ENCODE measurements around the gene DSC3.
A peak's percentile ranks its signal among the peaks of the same experiment; 100 is the strongest.

DSC3 gene

DNA sequence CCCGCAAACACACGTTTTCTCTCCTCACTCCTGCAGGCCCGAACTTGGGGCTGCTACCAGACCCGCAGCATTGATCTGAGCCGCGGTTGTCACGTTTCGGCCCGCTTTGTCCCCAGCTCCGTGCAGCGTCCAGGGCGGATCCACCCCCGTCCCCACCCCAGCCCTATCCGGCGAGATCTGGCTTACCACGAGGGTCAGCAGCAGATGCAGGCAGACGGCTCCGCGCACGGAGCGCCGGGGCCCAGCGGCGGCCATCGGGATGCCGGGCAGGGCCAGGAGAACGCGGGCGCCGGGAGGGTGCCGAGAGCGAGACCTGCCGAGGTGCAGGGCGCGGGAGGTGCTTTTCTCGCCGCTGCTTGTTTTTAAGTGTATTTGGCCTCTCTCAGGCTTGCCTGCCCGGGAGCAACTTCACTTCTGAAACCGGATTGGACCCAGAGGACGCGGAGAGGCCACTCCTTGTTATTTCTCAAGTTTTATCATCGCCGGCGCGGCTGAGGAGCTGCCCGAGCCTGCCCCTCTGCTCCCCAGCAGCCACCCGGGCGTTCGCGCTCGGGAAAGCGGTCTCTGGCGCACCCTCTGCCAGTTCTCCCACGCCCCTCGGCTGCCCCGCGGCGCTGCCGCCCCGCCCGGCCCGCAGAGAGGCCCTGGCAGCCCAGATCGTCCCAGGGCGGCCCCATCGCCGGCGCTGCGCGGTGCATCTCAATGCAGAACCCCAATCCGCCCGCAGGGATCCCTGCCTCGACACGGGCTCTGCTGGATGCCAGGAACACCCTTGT is at the start of gene DSC3 (continued):
- TF ChIP-seq ZNF354C (tag by site-specific recombination; IDR thresholded peaks at IDR 0.05; ENCODE audit: borderline replicate concordance, low read depth), result no peak
- no peak; the same call in 1 of the 2 replicates for TF ChIP-seq ZIC2 (tag by site-specific recombination; IDR thresholded peaks at IDR 0.05)
- no peak for TF ChIP-seq ZNF514 (tag by site-specific recombination; IDR thresholded peaks at IDR 0.05)
- no peak for TF ChIP-seq ZNF558 (tag by site-specific recombination; IDR thresholded peaks at IDR 0.05)
- TF ChIP-seq ZNF23 (tag by site-specific recombination; IDR thresholded peaks at IDR 0.05; ENCODE audit: borderline replicate concordance), result no peak
- TF ChIP-seq GFI1B (tag by site-specific recombination; IDR thresholded peaks at IDR 0.05), result no peak
- TF ChIP-seq ZNF2 (tag by site-specific recombination; IDR thresholded peaks at IDR 0.05), result 0 out of 2 replicates have a peak, but pooled peaks have one; percentile 19
- TF ChIP-seq ZNF423 (tag by site-specific recombination; IDR thresholded peaks at IDR 0.05), result no peak; the same call in 1 of the 2 replicates
- no peak for TF ChIP-seq ZNF544 (tag by site-specific recombination; IDR thresholded peaks at IDR 0.05)
- no peak for TF ChIP-seq ZNF112 (tag by site-specific recombination; IDR thresholded peaks at IDR 0.05)
- TF ChIP-seq FEZF1 (tag by site-specific recombination; IDR thresholded peaks at IDR 0.05), result no peak
- 0 out of 2 replicates have a peak, but pooled peaks have one; percentile 19 for TF ChIP-seq ZNF660 (tag by site-specific recombination; IDR thresholded peaks at IDR 0.05)
- peak; percentile 80 for TF ChIP-seq KLF8 (tag by site-specific recombination; IDR thresholded peaks at IDR 0.05)
- TF ChIP-seq ZNF561 (tag by site-specific recombination; IDR thresholded peaks at IDR 0.05; ENCODE audit: borderline replicate concordance), result no peak
- no peak; the same call in 1 of the 2 replicates for TF ChIP-seq ZNF792 (tag by site-specific recombination; IDR thresholded peaks at IDR 0.05)
- TF ChIP-seq, protein P1, sequence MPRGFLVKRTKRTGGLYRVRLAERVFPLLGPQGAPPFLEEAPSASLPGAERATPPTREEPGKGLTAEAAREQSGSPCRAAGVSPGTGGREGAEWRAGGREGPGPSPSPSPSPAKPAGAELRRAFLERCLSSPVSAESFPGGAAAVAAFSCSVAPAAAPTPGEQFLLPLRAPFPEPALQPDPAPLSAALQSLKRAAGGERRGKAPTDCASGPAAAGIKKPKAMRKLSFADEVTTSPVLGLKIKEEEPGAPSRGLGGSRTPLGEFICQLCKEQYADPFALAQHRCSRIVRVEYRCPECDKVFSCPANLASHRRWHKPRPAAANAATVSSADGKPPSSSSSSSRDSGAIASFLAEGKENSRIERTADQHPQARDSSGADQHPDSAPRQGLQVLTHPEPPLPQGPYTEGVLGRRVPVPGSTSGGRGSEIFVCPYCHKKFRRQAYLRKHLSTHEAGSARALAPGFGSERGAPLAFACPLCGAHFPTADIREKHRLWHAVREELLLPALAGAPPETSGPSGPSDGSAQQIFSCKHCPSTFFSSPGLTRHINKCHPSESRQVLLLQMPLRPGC (tag by site-specific recombination; IDR thresholded peaks at IDR 0.05), result no peak
- TF ChIP-seq ZBTB20 (tag by site-specific recombination; IDR thresholded peaks at IDR 0.05), result peak; percentile 81; the same call in 1 of the 2 replicates
- TF ChIP-seq, protein P2, sequence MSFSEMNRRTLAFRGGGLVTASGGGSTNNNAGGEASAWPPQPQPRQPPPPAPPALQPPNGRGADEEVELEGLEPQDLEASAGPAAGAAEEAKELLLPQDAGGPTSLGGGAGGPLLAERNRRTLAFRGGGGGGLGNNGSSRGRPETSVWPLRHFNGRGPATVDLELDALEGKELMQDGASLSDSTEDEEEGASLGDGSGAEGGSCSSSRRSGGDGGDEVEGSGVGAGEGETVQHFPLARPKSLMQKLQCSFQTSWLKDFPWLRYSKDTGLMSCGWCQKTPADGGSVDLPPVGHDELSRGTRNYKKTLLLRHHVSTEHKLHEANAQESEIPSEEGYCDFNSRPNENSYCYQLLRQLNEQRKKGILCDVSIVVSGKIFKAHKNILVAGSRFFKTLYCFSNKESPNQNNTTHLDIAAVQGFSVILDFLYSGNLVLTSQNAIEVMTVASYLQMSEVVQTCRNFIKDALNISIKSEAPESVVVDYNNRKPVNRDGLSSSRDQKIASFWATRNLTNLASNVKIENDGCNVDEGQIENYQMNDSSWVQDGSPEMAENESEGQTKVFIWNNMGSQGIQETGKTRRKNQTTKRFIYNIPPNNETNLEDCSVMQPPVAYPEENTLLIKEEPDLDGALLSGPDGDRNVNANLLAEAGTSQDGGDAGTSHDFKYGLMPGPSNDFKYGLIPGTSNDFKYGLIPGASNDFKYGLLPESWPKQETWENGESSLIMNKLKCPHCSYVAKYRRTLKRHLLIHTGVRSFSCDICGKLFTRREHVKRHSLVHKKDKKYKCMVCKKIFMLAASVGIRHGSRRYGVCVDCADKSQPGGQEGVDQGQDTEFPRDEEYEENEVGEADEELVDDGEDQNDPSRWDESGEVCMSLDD (tag by site-specific recombination; IDR thresholded peaks at IDR 0.05), result no peak; the same call in 1 of the 2 replicates
- TF ChIP-seq, protein P3, sequence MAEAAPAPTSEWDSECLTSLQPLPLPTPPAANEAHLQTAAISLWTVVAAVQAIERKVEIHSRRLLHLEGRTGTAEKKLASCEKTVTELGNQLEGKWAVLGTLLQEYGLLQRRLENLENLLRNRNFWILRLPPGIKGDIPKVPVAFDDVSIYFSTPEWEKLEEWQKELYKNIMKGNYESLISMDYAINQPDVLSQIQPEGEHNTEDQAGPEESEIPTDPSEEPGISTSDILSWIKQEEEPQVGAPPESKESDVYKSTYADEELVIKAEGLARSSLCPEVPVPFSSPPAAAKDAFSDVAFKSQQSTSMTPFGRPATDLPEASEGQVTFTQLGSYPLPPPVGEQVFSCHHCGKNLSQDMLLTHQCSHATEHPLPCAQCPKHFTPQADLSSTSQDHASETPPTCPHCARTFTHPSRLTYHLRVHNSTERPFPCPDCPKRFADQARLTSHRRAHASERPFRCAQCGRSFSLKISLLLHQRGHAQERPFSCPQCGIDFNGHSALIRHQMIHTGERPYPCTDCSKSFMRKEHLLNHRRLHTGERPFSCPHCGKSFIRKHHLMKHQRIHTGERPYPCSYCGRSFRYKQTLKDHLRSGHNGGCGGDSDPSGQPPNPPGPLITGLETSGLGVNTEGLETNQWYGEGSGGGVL (tag by site-specific recombination; IDR thresholded peaks at IDR 0.05), result no peak
- no peak for TF ChIP-seq ZNF707 (tag by site-specific recombination; IDR thresholded peaks at IDR 0.05)
- TF ChIP-seq ZNF768 (tag by site-specific recombination; IDR thresholded peaks at IDR 0.05), result no peak
- TF ChIP-seq, protein P4, sequence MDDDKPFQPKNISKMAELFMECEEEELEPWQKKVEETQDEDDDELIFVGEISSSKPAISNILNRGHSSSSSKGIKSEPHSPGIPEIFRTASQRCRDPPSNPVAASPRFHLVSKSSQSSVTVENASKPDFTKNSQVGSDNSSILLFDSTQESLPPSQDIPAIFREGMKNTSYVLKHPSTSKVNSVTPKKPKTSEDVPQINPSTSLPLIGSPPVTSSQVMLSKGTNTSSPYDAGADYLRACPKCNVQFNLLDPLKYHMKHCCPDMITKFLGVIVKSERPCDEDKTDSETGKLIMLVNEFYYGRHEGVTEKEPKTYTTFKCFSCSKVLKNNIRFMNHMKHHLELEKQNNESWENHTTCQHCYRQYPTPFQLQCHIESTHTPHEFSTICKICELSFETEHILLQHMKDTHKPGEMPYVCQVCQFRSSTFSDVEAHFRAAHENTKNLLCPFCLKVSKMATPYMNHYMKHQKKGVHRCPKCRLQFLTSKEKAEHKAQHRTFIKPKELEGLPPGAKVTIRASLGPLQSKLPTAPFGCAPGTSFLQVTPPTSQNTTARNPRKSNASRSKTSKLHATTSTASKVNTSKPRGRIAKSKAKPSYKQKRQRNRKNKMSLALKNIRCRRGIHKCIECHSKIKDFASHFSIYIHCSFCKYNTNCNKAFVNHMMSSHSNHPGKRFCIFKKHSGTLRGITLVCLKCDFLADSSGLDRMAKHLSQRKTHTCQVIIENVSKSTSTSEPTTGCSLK (tag by site-specific recombination; IDR thresholded peaks at IDR 0.05), result no peak
- TF ChIP-seq, protein P5, sequence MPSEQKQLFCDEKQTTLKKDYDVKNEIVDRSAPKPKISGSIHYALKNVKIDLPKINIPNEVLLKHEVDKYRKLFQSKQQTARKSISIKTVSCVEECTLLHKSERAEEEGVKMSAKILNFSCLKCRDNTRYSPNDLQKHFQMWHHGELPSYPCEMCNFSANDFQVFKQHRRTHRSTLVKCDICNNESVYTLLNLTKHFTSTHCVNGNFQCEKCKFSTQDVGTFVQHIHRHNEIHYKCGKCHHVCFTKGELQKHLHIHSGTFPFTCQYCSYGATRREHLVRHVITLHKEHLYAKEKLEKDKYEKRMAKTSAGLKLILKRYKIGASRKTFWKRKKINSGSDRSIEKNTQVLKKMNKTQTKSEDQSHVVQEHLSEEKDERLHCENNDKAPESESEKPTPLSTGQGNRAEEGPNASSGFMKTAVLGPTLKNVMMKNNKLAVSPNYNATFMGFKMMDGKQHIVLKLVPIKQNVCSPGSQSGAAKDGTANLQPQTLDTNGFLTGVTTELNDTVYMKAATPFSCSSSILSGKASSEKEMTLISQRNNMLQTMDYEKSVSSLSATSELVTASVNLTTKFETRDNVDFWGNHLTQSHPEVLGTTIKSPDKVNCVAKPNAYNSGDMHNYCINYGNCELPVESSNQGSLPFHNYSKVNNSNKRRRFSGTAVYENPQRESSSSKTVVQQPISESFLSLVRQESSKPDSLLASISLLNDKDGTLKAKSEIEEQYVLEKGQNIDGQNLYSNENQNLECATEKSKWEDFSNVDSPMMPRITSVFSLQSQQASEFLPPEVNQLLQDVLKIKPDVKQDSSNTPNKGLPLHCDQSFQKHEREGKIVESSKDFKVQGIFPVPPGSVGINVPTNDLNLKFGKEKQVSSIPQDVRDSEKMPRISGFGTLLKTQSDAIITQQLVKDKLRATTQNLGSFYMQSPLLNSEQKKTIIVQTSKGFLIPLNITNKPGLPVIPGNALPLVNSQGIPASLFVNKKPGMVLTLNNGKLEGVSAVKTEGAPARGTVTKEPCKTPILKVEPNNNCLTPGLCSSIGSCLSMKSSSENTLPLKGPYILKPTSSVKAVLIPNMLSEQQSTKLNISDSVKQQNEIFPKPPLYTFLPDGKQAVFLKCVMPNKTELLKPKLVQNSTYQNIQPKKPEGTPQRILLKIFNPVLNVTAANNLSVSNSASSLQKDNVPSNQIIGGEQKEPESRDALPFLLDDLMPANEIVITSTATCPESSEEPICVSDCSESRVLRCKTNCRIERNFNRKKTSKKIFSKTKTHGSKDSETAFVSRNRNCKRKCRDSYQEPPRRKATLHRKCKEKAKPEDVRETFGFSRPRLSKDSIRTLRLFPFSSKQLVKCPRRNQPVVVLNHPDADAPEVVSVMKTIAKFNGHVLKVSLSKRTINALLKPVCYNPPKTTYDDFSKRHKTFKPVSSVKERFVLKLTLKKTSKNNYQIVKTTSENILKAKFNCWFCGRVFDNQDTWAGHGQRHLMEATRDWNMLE (tag by site-specific recombination; conservative IDR thresholded peaks at IDR 0.05; ENCODE audit: low read depth), result no peak
